Hepatocyte (in vitro differentiated cells): Measurements from ENCODE around the gene SEMA3G. TPM values are rescaled to one million over a fixed set of nuclear protein-coding genes. Genes with fewer than 3 reads are reported as not detected.

Experiments used
- DNase-seq: peaks from one replicate; pipeline ENCODE4 v3.0.0-alpha.2; 2016; ENCODE audit warnings: low spot score
- H2AFZ ChIP-seq: fragments of 200-600 bp; sonication (generic); 2 replicates; pipeline ENCODE4 v1.6.0; 2016; ENCODE audit warnings: antibody characterized with exemption, mild to moderate bottlenecking
- H3K27ac ChIP-seq: fragments of 200-600 bp; sonication (generic); 2 replicates; pipeline ENCODE4 v1.5.1; 2016; ENCODE audit warnings: mild to moderate bottlenecking
- H3K27me3 ChIP-seq: fragments of 200-600 bp; sonication (generic); 2 replicates; pipeline ENCODE4 v1.6.1; 2016
- H3K36me3 ChIP-seq: fragments of 200-600 bp; sonication (generic); replicated peaks from 2 replicates; pipeline ENCODE4 v1.5.1; 2016; ENCODE audit warnings: low read depth; ENCODE audit not compliant: insufficient read depth
- H3K4me1 ChIP-seq: fragments of 200-600 bp; sonication (generic); 2 replicates; pipeline ENCODE4 v1.5.1; 2016; ENCODE audit warnings: mild to moderate bottlenecking, moderate library complexity; ENCODE audit not compliant: insufficient read depth
- H3K4me2 ChIP-seq: fragments of 200-600 bp; sonication (generic); 2 replicates; pipeline ENCODE4 v1.6.0; 2016
- H3K4me3 ChIP-seq: fragments of 200-600 bp; sonication (generic); 2 replicates; pipeline ENCODE4 v1.5.1; 2016; ENCODE audit warnings: mild to moderate bottlenecking
- H3K79me2 ChIP-seq: fragments of 200-600 bp; sonication (generic); 2 replicates; pipeline ENCODE4 v1.6.0; 2017; ENCODE audit warnings: mild to moderate bottlenecking
- H3K9me2 ChIP-seq: fragments of 200-600 bp; sonication (generic); replicated peaks from 2 replicates; pipeline ENCODE4 v1.6.0; 2017; ENCODE audit warnings: mild to moderate bottlenecking; ENCODE audit not compliant: insufficient read depth
- H3K9me3 ChIP-seq: fragments of 200-600 bp; sonication (generic); 2 replicates; pipeline ENCODE4 v1.5.1; 2016; ENCODE audit warnings: low read depth, mild to moderate bottlenecking
- H4K20me1 ChIP-seq: fragments of 200-600 bp; sonication (generic); 2 replicates; pipeline ENCODE4 v1.6.0; 2016; ENCODE audit warnings: mild to moderate bottlenecking; ENCODE audit not compliant: insufficient read depth, poor library complexity, severe bottlenecking
- CTCF ChIP-seq: fragments of 200-600 bp; sonication (generic); IDR thresholded peaks from 2 replicates; pipeline ENCODE4 v1.5.1; 2016; ENCODE audit warnings: antibody characterized with exemption, mild to moderate bottlenecking; ENCODE audit not compliant: poor library complexity
- EZH2 ChIP-seq: fragments of 200-600 bp; sonication (generic); IDR thresholded peaks from 2 replicates; pipeline ENCODE4 v1.6.1; 2016; ENCODE audit warnings: antibody characterized with exemption, mild to moderate bottlenecking, borderline replicate concordance
- EZH2phosphoT487 ChIP-seq: fragments of 200-600 bp; sonication (generic); IDR thresholded peaks from one replicate; pipeline ENCODE4 v1.6.1; 2018; ENCODE audit warnings: antibody characterized with exemption, mild to moderate bottlenecking, low read depth, moderate library complexity; ENCODE audit not compliant: unreplicated experiment, severe bottlenecking
- WGBS: methylation state at CpG from one replicate; pipeline ENCODE4 v1.1.6; 2016; ENCODE audit warnings: low lambda C conversion rate; ENCODE audit errors: missing lambda C conversion rate; 5-methylcytosine and 5-hydroxymethylcytosine counted together
- polyA plus RNA-seq: library from polyadenylated mRNA; unstranded; fragments of >200 nt; fragmentation: Nextera tagmentation; extraction: Ambion mirVana; gene quantifications from 2 replicates; pipeline ENCODE4 v1.2.1, GENCODE V29; 2016
- total RNA-seq: library from RNA; depleted of rRNA; stranded (reverse); fragments of >200 nt; gene quantifications from 2 replicates; pipeline ENCODE4 v1.2.3, GENCODE V29; 2014

Gene SEMA3G
- total and polyA plus RNA-seq, 2 experiments from 2014 or later: 0.48 to 3.8 TPM

DNA sequence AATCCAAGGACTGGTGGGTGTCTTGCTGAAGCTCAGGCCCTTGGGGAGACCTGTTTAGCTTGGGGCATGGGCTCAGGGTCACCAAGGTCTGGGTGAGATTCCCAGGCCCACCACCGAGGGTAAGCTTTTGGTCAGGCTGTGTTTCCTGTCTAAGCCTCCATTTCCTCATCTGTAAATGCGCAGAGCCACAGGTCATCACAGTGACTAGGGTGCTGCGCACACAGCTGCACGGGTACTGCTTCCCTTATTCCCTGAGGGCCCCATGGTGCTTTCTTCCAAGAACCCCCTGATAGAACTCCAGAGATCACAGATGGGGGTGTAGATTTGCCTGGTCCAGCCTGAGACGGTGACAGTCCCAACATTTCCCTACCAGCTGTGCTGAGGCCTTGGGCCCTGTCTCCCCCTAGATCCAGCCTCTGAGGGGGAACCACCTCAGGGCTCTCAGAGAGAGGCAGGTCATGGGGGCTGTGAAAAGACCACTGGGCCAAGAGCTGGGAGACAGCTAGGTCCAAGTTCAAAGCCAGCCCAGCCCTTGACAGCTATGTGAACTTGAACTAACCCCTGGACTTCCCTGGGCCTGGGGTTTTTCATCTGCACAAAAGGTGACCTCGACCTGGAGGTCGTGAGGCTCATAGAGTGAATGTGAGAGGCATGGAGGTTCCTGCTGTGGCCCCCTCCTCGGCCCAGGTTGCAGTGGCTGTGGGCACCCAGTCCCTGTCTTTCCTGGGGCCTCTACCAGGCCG lies 60.7 kb downstream of the SEMA3G start:
- no peak overlapping the region for H3K4me2 ChIP-seq
- H3K4me3 ChIP-seq: no peak overlapping the region
- H3K4me1 ChIP-seq: no peaks in the 10 kb centered on the region
- WGBS: 90% methylated on average over 9 of the region's 9 CpGs
- no peaks in the 10 kb centered on the region for H3K27me3 ChIP-seq
- H2AFZ ChIP-seq: no peak overlapping the region
- no peaks in the 10 kb centered on the region for H4K20me1 ChIP-seq
- no peaks in the 10 kb centered on the region for H3K9me2 ChIP-seq
- H3K9me3 ChIP-seq: no peaks in the 10 kb centered on the region
- DNase-seq: no peak
- H3K79me2 ChIP-seq: no peaks in the 10 kb centered on the region
- no peaks in the 10 kb centered on the region for H3K36me3 ChIP-seq
- H3K27ac ChIP-seq: no peak overlapping the region
- TF ChIP-seq EZH2 (no peak), EZH2phosphoT487 (no peak), CTCF (no peak)

DNA sequence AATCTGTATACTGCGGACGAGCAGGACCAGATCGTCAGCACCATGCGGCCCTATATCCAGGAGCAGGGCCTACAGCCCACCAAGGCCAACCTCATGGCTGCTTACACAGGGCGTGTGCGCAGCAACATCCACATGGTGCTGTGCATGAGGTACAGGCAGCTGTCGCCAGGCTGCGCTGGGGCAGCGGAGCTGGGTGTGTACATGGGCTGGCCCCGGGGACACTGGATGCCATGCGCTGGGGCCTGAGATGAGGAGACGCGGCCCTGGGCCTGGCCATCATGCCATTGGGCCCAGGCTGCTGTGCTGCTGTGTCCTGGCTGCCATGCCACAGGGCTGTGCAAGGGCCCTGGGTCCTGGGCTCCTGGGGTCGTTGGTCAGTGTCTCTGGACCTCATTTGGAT lies 61.5 kb downstream of the SEMA3G start:
- no peak overlapping the region for H3K27ac ChIP-seq
- no peaks in the 10 kb centered on the region for H3K9me3 ChIP-seq
- H2AFZ ChIP-seq: no peak overlapping the region
- no peak overlapping the region for H3K4me2 ChIP-seq
- H3K27me3 ChIP-seq: no peaks in the 10 kb centered on the region
- TF ChIP-seq CTCF (no peak), EZH2 (no peak), EZH2phosphoT487 (no peak)
- no peaks in the 10 kb centered on the region for H3K36me3 ChIP-seq
- no peak overlapping the region for H3K4me3 ChIP-seq
- H3K4me1 ChIP-seq: no peaks in the 10 kb centered on the region
- no peaks in the 10 kb centered on the region for H3K9me2 ChIP-seq
- no peak for DNase-seq
- H4K20me1 ChIP-seq: no peaks in the 10 kb centered on the region
- 91% methylated on average over 14 of the region's 14 CpGs for WGBS
- H3K79me2 ChIP-seq: no peaks in the 10 kb centered on the region

Other genes with a start within 250 kb of the SEMA3G start
- gene ALAS1, start 246.9 kb downstream of the SEMA3G start, total RNA-seq: 81.8 and 85.3 TPM in 2 replicates
- gene ALAS1, start 246.9 kb downstream of the SEMA3G start, polyA plus RNA-seq: 90.1 and 91.2 TPM in 2 replicates
- not detected in 2 replicates for gene TLR9, start 219.5 kb downstream of the SEMA3G start, total RNA-seq
- not detected in 2 replicates for gene TLR9, start 219.5 kb downstream of the SEMA3G start, polyA plus RNA-seq
- 52.5 and 59.1 TPM in 2 replicates for gene TWF2, start 205.9 kb downstream of the SEMA3G start, total RNA-seq
- gene TWF2, start 205.9 kb downstream of the SEMA3G start, polyA plus RNA-seq: 45.7 and 47.4 TPM in 2 replicates
- gene PPM1M, start 199.3 kb downstream of the SEMA3G start, total RNA-seq: 6.2 and 8.0 TPM in 2 replicates
- gene PPM1M, start 199.3 kb downstream of the SEMA3G start, polyA plus RNA-seq: 8.4 and 10.7 TPM in 2 replicates
- 50.9 and 52.1 TPM in 2 replicates for gene WDR82, start 166.5 kb downstream of the SEMA3G start, total RNA-seq
- gene WDR82, start 166.5 kb downstream of the SEMA3G start, polyA plus RNA-seq: 20.2 and 24.8 TPM in 2 replicates
- gene GLYCTK, start 157.3 kb downstream of the SEMA3G start, total RNA-seq: 112 and 116 TPM in 2 replicates
- 95.5 and 110 TPM in 2 replicates for gene GLYCTK, start 157.3 kb downstream of the SEMA3G start, polyA plus RNA-seq
- 2.5 and 4.0 TPM in 2 replicates for gene DNAH1, start 128.8 kb downstream of the SEMA3G start, total RNA-seq
- 2.7 and 4.2 TPM in 2 replicates for gene DNAH1, start 128.8 kb downstream of the SEMA3G start, polyA plus RNA-seq
- 54.1 and 68.5 TPM in 2 replicates for gene BAP1, start 35.1 kb downstream of the SEMA3G start, total RNA-seq
- 57.4 and 59.2 TPM in 2 replicates for gene BAP1, start 35.1 kb downstream of the SEMA3G start, polyA plus RNA-seq
- gene PHF7, start 34.4 kb downstream of the SEMA3G start, total RNA-seq: 7.1 and 7.2 TPM in 2 replicates
- 3.9 and 7.1 TPM in 2 replicates for gene PHF7, start 34.4 kb downstream of the SEMA3G start, polyA plus RNA-seq
- gene TNNC1, start 8.9 kb upstream of the SEMA3G start, total RNA-seq: 15.0 and 16.1 TPM in 2 replicates
- gene TNNC1, start 8.9 kb upstream of the SEMA3G start, polyA plus RNA-seq: 9.7 and 19.8 TPM in 2 replicates
- 52.1 and 74.5 TPM in 2 replicates for gene NISCH, start 10.5 kb upstream of the SEMA3G start, total RNA-seq
- gene NISCH, start 10.5 kb upstream of the SEMA3G start, polyA plus RNA-seq: 58.9 and 66.3 TPM in 2 replicates
- gene STAB1, start 50.2 kb upstream of the SEMA3G start, total RNA-seq: 4.0 and 4.6 TPM in 2 replicates
- gene STAB1, start 50.2 kb upstream of the SEMA3G start, polyA plus RNA-seq: 3.0 and 4.0 TPM in 2 replicates
- gene NT5DC2, start 88.8 kb upstream of the SEMA3G start, total RNA-seq: 167 and 172 TPM in 2 replicates
- gene NT5DC2, start 88.8 kb upstream of the SEMA3G start, polyA plus RNA-seq: 166 and 177 TPM in 2 replicates
- gene UQCC5, start 91.5 kb upstream of the SEMA3G start, total RNA-seq: 0.12 and 0.83 TPM in 2 replicates
- gene UQCC5, start 91.5 kb upstream of the SEMA3G start, polyA plus RNA-seq: 51.7 and 59.4 TPM in 2 replicates
- gene PBRM1, start 240.8 kb upstream of the SEMA3G start, total RNA-seq: 70.7 and 77.4 TPM in 2 replicates
- gene PBRM1, start 240.8 kb upstream of the SEMA3G start, polyA plus RNA-seq: 43.7 and 50.9 TPM in 2 replicates
- gene GNL3, start 240.9 kb upstream of the SEMA3G start, total RNA-seq: 84.8 and 93.3 TPM in 2 replicates
- 82.6 and 91.1 TPM in 2 replicates for gene GNL3, start 240.9 kb upstream of the SEMA3G start, polyA plus RNA-seq